Fibroblast of lung (primary cell): ENCODE results near the gene TBL2.
"Not testable (repeated sequence)": the region's sequence is repeated elsewhere in the genome, so short reads cannot be mapped to it uniquely, and the experiment has no call there.

Experiments
- CTCF ChIP-seq, 2 donors: IDR thresholded peaks in 1 of 2; conservative IDR thresholded peaks in 1 of 2; 1 replicate in 1 of 2; 2 replicates in 1 of 2; pipeline ENCODE4 v1.5.1; 2011 to 2012; ENCODE audit warnings: low read length in 2 of 2, control low read depth in 1 of 2, inconsistent platforms in 1 of 2, low read depth in 1 of 2, mild to moderate bottlenecking in 1 of 2
- EZH2 ChIP-seq: IDR thresholded peaks from 2 replicates; pipeline ENCODE4 v1.5.1; 2012; ENCODE audit warnings: low read length, control low read depth, mild to moderate bottlenecking; ENCODE audit errors: missing control alignments

DNA sequence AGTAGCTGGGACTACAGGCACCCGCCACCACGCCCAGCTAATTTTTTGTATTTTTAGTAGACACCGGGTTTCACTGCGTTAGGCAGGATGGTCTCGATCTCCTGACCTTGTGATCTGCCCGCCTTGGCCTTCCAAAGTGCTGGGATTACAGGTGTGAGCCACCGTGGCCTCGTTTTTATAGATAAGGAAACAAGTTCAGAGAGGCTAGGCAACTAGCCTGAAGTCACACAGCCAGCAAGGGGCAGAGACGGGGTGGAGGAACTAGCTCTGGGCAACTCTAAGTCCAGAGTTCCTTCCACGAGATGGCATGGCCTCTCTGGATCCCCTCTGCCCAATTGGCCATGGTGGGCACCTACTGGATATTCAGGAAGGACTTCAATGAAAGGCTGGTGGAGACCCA is 36.6 kb upstream of the TBL2 start:
- not testable (repeated sequence) for TF ChIP-seq CTCF (conservative IDR thresholded peaks at IDR 0.05 in 1 of 2, IDR thresholded peaks at IDR 0.05 in 1 of 2; ENCODE audit: low read depth in 1 of 2, low read length in 2 of 2); EZH2
